CD4-positive, alpha-beta T cell treated with Interleukin-6 at 100 ng/mL for 8 hours (primary cell): ENCODE data around the gene B4GALNT2.
"Not testable (repeated sequence)": the region's sequence is repeated elsewhere in the genome, so short reads cannot be mapped to it uniquely, and the experiment has no call there.

Experiments used
- DNase-seq: peaks from one replicate; pipeline ENCODE4 v3.0.0-alpha.2; 2020; ENCODE audit warnings: mixed read lengths, low spot score

The B4GALNT2 gene

GRCh38 chr17:49121696-49122292 lies 10.8 kb upstream of the B4GALNT2 start:
- DNase-seq = no peak

- no peak for DNase-seq
Measured at GRCh38 chr17:49122566-49122965, 10.0 kb upstream of the B4GALNT2 start.

- DNase-seq = no peak
Measured at GRCh38 chr17:49123061-49123460, 9.5 kb upstream of the B4GALNT2 start.

- no peak for DNase-seq
Measured at GRCh38 chr17:49125449-49125848, 7.1 kb upstream of the B4GALNT2 start.

GRCh38 chr17:49126183-49126859 lies 6.2 kb upstream of the B4GALNT2 start:
- DNase-seq = not testable (repeated sequence)

GRCh38 chr17:49129359-49129950 lies 3.1 kb upstream of the B4GALNT2 start:
- not testable (repeated sequence) for DNase-seq

DNA sequence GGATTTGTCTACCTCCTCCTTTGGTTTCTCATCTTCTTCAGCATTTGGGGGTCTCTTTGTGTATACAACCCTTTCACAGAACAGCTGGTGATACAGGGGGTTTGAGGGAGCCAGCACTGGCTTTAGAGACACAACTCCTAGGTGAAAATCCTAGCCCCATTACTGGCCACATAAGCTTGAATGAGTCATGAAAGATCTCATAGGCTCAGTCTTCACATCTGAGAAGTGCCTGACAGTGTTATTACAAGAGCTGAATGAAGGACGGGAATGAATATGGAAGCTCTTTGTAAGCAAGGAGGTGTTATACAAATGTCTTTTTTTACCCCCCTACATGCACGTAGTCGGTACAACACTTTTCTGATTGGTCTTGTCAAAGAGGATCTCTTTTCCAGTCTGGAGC lies 1.7 kb upstream of the B4GALNT2 start:
- no peak for DNase-seq

- DNase-seq = no peak
Measured at GRCh38 chr17:49132317-49132698, 261 bp upstream of the B4GALNT2 start.

- no peak for DNase-seq
Measured at GRCh38 chr17:49136335-49136734, 3.8 kb downstream of the B4GALNT2 start.

DNA sequence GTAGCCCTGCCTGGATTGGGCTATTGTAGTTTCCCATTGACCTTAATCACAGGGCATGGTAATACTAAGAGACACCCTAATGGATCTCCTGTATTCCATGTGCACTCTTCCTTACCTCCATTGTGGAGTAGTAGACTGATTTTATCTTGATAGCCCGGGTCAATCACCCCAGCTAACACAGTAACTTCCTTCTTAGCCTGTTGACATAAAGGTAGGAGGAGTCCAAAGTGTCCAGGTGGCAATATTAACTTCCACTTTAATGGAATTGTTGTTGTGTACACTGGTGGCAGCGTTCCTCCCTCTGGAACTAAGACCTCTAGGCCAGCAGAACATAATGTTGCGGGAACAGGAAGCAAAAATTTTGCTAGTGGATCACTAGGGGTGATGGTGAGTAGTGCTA lies 13.1 kb downstream of the B4GALNT2 start:
- DNase-seq = not testable (repeated sequence)

- DNase-seq = no peak
Measured at GRCh38 chr17:49146620-49147306, 14.2 kb downstream of the B4GALNT2 start.

DNA sequence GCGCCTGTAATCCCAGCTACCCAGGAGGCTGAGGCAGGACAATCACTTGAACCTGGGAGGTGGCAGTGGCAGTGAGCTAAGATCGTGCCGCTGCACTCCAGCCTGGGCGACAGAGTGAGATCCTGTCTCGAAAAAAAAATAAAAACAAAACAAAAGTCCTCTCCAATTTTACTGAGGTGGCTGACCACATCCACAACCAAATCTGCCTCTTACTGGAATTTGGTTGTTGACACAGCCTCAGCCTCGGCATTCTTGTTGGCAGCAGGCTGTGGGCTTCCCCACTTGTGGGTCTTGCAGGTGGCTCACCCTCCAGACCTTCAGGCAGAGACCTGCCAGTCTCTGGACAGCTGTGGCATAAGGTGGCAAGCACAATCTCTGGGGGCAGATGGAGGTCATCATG lies 15.6 kb downstream of the B4GALNT2 start:
- no peak for DNase-seq

DNA sequence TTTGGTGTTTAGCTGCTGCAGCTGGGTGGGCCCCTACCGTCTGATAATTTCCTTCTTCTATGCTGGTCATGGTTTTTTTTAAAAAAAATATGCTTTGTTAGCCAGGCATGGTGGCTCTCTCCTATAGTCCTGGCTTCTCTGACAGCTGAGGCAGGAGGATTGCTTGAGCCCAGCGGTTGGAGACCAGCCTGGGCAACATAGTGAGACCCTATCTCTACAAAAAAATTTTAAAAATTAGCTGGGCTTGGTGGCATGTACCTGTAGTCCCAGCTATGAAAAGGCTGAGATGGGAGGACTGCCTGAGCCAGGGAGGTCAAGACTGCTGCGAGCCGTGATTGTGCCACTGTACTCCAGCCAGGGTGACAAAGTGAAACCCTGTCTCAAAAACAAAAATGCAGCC lies 19.4 kb downstream of the B4GALNT2 start:
- no peak for DNase-seq

DNA sequence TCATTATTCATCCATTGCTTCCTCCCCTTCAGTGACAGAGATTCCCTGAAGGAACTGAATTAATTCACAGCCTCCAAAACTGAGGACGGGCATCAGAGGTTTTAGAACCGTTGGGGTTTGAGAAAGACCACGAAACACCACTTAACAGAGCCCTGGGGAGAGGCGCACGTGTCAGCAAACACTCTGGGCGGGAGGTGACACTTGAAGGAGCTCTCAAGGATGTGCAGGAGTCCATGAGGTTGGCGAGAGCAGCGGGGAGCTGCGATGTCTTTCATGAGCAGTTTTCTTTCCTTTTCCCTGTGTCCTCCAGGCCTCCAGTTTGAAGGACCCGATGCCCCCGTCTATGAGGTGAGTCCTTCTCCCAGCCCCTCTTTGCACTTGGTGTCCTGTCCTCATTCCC lies 23.7 kb downstream of the B4GALNT2 start:
- DNase-seq = no peak

DNA sequence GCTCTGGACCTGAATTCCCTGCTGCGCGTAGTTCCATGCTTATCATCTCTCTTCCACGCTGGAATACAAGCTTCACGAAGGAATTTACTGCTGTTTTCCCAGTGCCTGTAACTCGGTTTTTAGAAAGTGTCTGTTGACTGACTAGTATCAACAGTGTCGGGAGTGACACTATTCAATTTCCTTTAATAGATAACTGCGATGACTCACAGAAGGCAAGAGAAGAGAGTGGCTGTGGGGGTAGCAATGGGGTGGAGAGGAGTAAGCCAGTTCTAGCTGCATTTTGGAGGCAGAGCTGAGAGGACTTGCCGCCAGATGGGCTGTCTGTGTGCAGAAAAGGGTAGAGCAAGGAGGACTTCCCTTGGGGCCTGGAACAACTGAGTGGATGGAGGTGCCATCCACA lies 25.2 kb downstream of the B4GALNT2 start:
- DNase-seq = no peak

GRCh38 chr17:49162866-49163265 lies 30.3 kb downstream of the B4GALNT2 start:
- DNase-seq = no peak

- DNase-seq = no peak
Measured at GRCh38 chr17:49165143-49165542, 32.6 kb downstream of the B4GALNT2 start.

DNA sequence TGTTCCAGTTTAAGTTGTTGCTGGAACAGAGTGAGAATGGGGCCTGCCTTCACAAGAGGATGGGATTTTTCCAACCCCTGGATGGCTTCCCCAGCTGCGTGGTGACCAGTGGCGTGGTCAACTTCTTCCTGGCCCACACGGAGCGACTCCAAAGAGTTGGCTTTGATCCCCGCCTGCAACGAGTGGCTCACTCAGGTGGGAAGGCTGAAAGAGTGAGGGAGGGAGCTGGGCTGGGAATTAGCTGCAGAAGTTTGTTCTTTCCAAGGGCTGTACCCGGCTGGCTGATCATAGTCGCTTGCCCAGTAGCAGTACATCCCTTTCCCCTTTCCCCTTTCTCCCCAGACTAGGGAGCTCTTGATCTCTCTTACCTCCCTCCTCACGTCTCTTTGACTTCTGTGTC lies 36.1 kb downstream of the B4GALNT2 start:
- no peak for DNase-seq

DNA sequence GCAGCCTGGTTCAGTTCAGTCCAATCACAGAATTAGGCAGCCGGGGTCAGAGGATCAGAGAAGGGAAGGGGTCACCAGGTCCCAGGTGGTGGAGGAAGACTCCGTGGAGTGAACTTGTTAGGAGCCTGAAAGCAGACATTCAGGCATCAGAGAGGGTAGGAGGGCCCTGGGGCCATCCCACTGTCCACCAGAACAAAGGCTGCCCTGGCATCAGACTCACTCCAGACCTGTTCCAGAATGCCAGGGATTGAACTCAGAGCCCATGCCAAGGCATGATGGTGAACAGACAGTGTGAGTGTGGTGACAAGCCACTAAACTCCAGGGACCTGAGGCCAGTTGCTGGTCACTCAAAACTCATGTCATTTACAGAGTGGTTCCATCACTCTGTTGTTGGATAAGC lies 37.6 kb downstream of the B4GALNT2 start:
- DNase-seq = no peak

DNA sequence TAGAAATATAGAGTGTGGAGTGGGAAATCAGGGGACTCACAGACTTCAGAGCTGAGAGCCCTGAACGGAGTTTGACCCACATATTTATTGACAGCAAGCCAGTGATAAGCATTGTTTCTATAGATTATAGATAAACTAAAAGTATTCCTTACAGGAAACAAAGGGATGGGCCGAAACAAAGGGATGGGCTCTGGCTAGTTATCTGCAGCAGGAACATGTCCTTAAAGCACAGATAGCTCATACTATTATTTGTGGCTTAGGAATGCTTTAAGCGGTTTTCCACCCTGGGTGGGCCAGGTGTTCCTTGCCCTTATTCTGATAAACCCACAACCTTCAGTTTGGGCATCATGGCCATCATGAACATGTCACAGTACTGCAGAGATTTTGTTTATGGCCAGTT lies 38.1 kb downstream of the B4GALNT2 start:
- not testable (repeated sequence) for DNase-seq

GRCh38 chr17:49175978-49176377 lies 43.4 kb downstream of the B4GALNT2 start:
- not testable (repeated sequence) for DNase-seq

DNA sequence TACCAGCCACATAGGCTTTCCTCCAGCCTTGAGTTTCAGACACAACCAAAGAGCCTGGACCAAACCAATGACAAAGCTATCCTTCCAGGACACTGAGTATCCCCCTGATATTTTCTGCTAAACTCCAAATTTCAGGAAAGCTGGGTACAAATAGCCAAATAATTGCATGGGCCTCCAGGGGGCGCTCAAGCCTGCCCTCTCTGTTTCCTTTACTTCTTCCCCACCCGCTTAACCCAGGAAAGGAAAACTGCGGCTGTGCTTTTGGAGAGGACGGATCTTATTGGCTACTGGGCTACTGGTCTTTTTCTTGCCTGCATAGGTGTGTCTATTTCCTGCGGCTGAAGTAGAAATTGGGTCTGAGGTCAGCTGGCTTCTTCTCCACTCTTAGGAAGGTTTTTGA lies 47.7 kb downstream of the B4GALNT2 start:
- peak; percentile 60 for DNase-seq

- DNase-seq = no peak
Measured at GRCh38 chr17:49180998-49181635, 48.5 kb downstream of the B4GALNT2 start.
